ENCODE results near the gene MBD6. TPM values are rescaled to one million over a fixed set of nuclear protein-coding genes. Genes with fewer than 3 reads are reported as not detected.
"Not testable (repeated sequence)": the region's sequence is repeated elsewhere in the genome, so short reads cannot be mapped to it uniquely, and the experiment has no call there.

MBD6 gene
- total and polyA plus RNA-seq, 2 experiments from 2014 or later = 2.1 to 13.0 TPM

DNA sequence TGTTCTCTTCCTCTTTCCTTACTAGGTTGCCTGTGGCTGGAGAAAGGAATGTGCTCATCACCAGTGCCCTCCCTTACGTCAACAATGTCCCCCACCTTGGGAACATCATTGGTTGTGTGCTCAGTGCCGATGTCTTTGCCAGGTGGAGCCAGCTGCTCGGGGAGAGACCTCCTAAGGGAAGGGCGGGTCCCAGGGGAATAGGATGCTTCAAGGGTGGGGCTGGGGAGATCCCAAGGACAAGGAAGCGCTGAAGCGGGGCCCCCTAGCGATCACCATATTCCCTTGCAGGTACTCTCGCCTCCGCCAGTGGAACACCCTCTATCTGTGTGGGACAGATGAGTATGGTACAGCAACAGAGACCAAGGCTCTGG is 24.5 kb upstream of the MBD6 start:
- peaks cover 55% of the 10 kb centered on the region for H3K79me2 ChIP-seq (ENCODE audit: insufficient read depth)
- no peak overlapping the region for H3K4me2 ChIP-seq (ENCODE audit: unreplicated experiment)
- TF ChIP-seq EZH2phosphoT487 (IDR thresholded peaks at IDR 0.05; ENCODE audit: insufficient read depth, low read depth) (no peak), EZH2 (IDR thresholded peaks at IDR 0.05; ENCODE audit: insufficient read depth, poor library complexity, severe bottlenecking) (no peak)
- in situ Hi-C loops (cut with MboI) = no loop called here
- H3F3A ChIP-seq (ENCODE audit: insufficient read depth) = peaks cover 15% of the 10 kb centered on the region; the same call in 1 of the 2 replicates
- H3K36me3 ChIP-seq (ENCODE audit: low read depth) = peaks cover 63% of the 10 kb centered on the region
- 95 to 98% methylated on average over 8 to 9 of the region's 9 CpGs for WGBS, 2 experiments (ENCODE audit: low coverage in 1 of 2, low lambda C conversion rate in 2 of 2, missing lambda C conversion rate in 2 of 2)
- H4K20me1 ChIP-seq (ENCODE audit: insufficient read depth) = no peaks in the 10 kb centered on the region
- no peaks in the 10 kb centered on the region for H3K9me2 ChIP-seq (ENCODE audit: insufficient read depth)
- no peak overlapping the region for H3K27ac ChIP-seq
- H3K4me3 ChIP-seq = no peak overlapping the region
- H3K27me3 ChIP-seq (replicated peaks; ENCODE audit: insufficient read depth) = no peaks in the 10 kb centered on the region
- no peaks in the 10 kb centered on the region for H3K4me1 ChIP-seq (ENCODE audit: insufficient read depth)
- DNase-seq = no peak
- H3K9me3 ChIP-seq (ENCODE audit: low read depth) = no peaks in the 10 kb centered on the region
- H2AFZ ChIP-seq = no peak overlapping the region
- no peak overlapping the region for H3K9ac ChIP-seq

DNA sequence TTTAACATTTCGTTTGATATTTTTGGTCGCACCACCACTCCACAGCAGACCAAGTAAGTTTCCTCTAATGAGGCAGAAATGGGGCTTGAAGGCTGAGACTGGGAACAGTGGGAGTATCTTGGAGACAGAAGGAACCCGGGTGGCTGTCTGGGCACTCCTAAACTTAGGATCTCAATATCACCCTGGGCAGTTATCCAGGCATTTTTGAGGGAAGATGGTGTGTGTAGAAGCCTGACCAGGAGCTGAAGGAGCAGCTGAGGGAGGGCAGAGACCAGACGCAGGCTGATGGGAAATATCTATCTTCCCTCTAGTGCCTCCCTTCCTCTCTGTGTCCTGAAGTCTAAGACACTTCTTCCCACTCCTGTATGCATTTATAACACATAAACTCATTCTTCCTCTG is 24.1 kb upstream of the MBD6 start:
- in situ Hi-C loops (cut with MboI) = no loop called here
- Histone ChIP-seq H3K4me1 (ENCODE audit: insufficient read depth) (no peaks in the 10 kb centered on the region), H3K36me3 (ENCODE audit: low read depth) (peaks cover 63% of the 10 kb centered on the region), H2AFZ (no peak overlapping the region), H3K9ac (no peak overlapping the region), H3K4me2 (ENCODE audit: unreplicated experiment) (no peak overlapping the region), H3K9me2 (ENCODE audit: insufficient read depth) (no peaks in the 10 kb centered on the region), H3K27ac (no peak overlapping the region), H4K20me1 (ENCODE audit: insufficient read depth) (no peaks in the 10 kb centered on the region), H3K79me2 (ENCODE audit: insufficient read depth) (peaks cover 55% of the 10 kb centered on the region), H3K27me3 (replicated peaks; ENCODE audit: insufficient read depth) (no peaks in the 10 kb centered on the region), H3F3A (ENCODE audit: insufficient read depth) (peaks cover 15% of the 10 kb centered on the region; the same call in 1 of the 2 replicates), H3K9me3 (ENCODE audit: low read depth) (no peaks in the 10 kb centered on the region), H3K4me3 (no peak overlapping the region)
- WGBS, 2 experiments (ENCODE audit: low coverage in 1 of 2, low lambda C conversion rate in 2 of 2, missing lambda C conversion rate in 2 of 2) = 90 to 92% methylated on average over 4 of the region's 4 CpGs
- no peak for DNase-seq
- no peak for TF ChIP-seq EZH2 (IDR thresholded peaks at IDR 0.05; ENCODE audit: insufficient read depth, poor library complexity, severe bottlenecking)
- no peak for TF ChIP-seq EZH2phosphoT487 (IDR thresholded peaks at IDR 0.05; ENCODE audit: insufficient read depth, low read depth)

DNA sequence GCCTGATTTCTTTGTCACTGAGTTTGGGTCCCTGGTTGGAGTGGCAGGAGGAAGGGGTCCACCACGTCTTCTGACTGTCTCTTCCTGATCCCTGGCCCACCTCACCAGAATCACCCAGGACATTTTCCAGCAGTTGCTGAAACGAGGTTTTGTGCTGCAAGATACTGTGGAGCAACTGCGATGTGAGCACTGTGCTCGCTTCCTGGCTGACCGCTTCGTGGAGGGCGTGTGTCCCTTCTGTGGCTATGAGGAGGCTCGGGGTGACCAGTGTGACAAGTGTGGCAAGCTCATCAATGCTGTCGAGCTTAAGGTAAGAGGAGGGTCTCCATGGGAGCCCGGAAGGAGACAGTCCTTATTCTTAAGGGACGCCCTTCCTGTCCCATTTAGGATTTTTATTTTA is 22.4 kb upstream of the MBD6 start:
- Histone ChIP-seq H4K20me1 (ENCODE audit: insufficient read depth) (no peaks in the 10 kb centered on the region), H3K9ac (no peak overlapping the region), H2AFZ (no peak overlapping the region), H3K4me3 (no peak overlapping the region), H3K79me2 (ENCODE audit: insufficient read depth) (peaks cover 55% of the 10 kb centered on the region), H3K27me3 (replicated peaks; ENCODE audit: insufficient read depth) (no peaks in the 10 kb centered on the region), H3K4me1 (ENCODE audit: insufficient read depth) (no peaks in the 10 kb centered on the region), H3K27ac (no peak overlapping the region), H3K36me3 (ENCODE audit: low read depth) (peaks cover 74% of the 10 kb centered on the region), H3K9me2 (ENCODE audit: insufficient read depth) (no peaks in the 10 kb centered on the region), H3K4me2 (ENCODE audit: unreplicated experiment) (no peak overlapping the region), H3F3A (ENCODE audit: insufficient read depth) (peaks cover 15% of the 10 kb centered on the region; the same call in 1 of the 2 replicates), H3K9me3 (ENCODE audit: low read depth) (no peaks in the 10 kb centered on the region)
- WGBS, 2 experiments (ENCODE audit: low coverage in 1 of 2, low lambda C conversion rate in 2 of 2, missing lambda C conversion rate in 2 of 2) = 96% methylated on average over 11 of the region's 11 CpGs
- in situ Hi-C loops (cut with MboI) = no loop called here
- TF ChIP-seq EZH2phosphoT487 (IDR thresholded peaks at IDR 0.05; ENCODE audit: insufficient read depth, low read depth) (no peak), EZH2 (IDR thresholded peaks at IDR 0.05; ENCODE audit: insufficient read depth, poor library complexity, severe bottlenecking) (no peak)
- no peak for DNase-seq

DNA sequence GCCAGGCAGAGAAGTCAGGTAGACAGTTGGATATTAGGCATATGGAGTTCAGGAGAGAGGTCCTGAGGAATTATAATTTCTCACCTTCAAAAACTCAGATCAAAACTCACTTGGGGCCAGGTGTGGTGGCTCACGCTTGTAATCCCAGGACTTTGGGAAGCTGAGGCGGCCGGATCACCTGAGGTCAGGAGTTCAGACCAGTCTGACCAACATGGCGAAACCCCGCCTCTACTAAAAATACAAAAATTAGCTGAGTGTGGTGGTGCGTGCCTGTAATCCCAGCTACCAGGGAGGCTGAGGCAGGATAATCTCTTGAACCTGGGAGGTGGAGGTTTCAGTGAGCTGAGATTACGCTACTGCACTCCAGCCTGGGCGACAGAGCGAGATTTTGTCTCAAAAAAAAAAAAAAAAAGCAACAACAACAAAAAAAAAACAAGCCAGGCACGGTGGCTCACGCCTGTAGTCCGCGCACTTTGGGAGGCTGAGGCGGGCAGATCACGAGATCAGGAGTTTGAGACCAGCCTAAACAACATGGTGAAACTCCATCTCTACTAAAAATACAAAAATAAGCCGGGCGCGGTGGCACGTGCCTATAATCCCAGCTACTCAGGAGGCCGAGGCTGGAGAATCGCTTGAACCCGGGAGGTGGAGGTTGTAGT is 20.2 kb upstream of the MBD6 start:
- peaks cover 48% of the 10 kb centered on the region for H3K79me2 ChIP-seq (ENCODE audit: insufficient read depth)
- H2AFZ ChIP-seq; H4K20me1 ChIP-seq (ENCODE audit: insufficient read depth); H3K27ac ChIP-seq; H3K9me2 ChIP-seq (ENCODE audit: insufficient read depth); H3K27me3 ChIP-seq (replicated peaks; ENCODE audit: insufficient read depth); DNase-seq; H3K4me3 ChIP-seq; H3K9ac ChIP-seq; H3K4me2 ChIP-seq (ENCODE audit: unreplicated experiment); in situ Hi-C loops (cut with MboI); H3K4me1 ChIP-seq (ENCODE audit: insufficient read depth); H3K9me3 ChIP-seq (ENCODE audit: low read depth): not testable (repeated sequence)
- H3K36me3 ChIP-seq (ENCODE audit: low read depth) = peaks cover 70% of the 10 kb centered on the region
- peaks cover 10% of the 10 kb centered on the region; the same call in 1 of the 2 replicates for H3F3A ChIP-seq (ENCODE audit: insufficient read depth)
- 93 to 94% methylated on average over 16 to 22 of the region's 22 CpGs for WGBS, 2 experiments (ENCODE audit: low coverage in 1 of 2, low lambda C conversion rate in 2 of 2, missing lambda C conversion rate in 2 of 2)

DNA sequence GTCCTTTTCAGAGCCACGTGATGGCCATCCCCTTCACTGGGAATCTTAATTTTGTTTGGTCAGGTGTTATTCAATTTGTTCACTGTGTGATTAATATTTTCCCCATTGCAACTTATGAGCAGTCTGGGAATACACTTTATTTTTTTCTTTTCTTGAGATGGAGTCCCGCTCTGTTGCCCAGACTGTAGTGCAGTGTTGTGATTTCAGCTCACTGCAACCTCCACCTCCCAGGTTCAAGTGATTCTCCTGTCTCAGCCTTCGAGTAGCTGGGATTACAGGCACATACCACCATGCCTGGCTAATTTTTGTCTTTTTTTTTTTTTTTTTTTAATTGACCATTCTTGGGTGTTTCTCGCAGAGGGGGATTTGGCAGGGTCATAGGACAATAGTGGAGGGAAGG is 16.1 kb upstream of the MBD6 start:
- 97 to 100% methylated on average over 3 to 4 of the region's 4 CpGs for WGBS, 2 experiments (ENCODE audit: low coverage in 1 of 2, low lambda C conversion rate in 2 of 2, missing lambda C conversion rate in 2 of 2)
- H3K27me3 ChIP-seq (replicated peaks; ENCODE audit: insufficient read depth); in situ Hi-C loops (cut with MboI); H2AFZ ChIP-seq; DNase-seq; H3K9ac ChIP-seq; H3K4me3 ChIP-seq; H3K4me1 ChIP-seq (ENCODE audit: insufficient read depth); H3K27ac ChIP-seq; H3K9me3 ChIP-seq (ENCODE audit: low read depth); H4K20me1 ChIP-seq (ENCODE audit: insufficient read depth); H3K9me2 ChIP-seq (ENCODE audit: insufficient read depth); H3K4me2 ChIP-seq (ENCODE audit: unreplicated experiment): not testable (repeated sequence)
- Histone ChIP-seq H3K79me2 (ENCODE audit: insufficient read depth) (peaks cover 34% of the 10 kb centered on the region), H3F3A (ENCODE audit: insufficient read depth) (peaks cover 27% of the 10 kb centered on the region), H3K36me3 (ENCODE audit: low read depth) (peaks cover 58% of the 10 kb centered on the region)

DNA sequence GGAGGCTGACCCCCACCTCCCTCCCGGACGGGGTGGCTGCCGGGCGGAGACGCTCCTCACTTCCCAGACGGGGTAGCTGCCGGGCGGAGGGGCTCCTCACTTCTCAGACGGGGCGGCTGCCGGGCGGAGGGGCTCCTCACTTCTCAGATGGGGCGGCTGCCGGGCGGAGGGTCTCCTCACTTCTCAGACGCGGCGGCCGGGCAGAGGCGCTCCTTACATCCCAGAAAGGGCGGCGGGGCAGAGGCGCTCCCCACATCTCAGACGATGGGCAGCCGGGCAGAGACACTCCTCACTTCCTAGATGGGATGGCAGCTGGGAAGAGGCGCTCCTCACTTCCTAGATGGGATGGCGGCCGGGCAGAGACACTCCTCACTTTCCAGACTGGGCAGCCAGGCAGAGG is 14.8 kb upstream of the MBD6 start:
- H3K9me3 ChIP-seq (ENCODE audit: low read depth); H3K27ac ChIP-seq; H3K4me1 ChIP-seq (ENCODE audit: insufficient read depth); DNase-seq; H3K4me2 ChIP-seq (ENCODE audit: unreplicated experiment); H4K20me1 ChIP-seq (ENCODE audit: insufficient read depth); H3K27me3 ChIP-seq (replicated peaks; ENCODE audit: insufficient read depth); H3K4me3 ChIP-seq; H3K9me2 ChIP-seq (ENCODE audit: insufficient read depth); in situ Hi-C loops (cut with MboI); H2AFZ ChIP-seq; H3K9ac ChIP-seq: not testable (repeated sequence)
- peaks cover 62% of the 10 kb centered on the region for H3K36me3 ChIP-seq (ENCODE audit: low read depth)
- H3K79me2 ChIP-seq (ENCODE audit: insufficient read depth) = peaks cover 40% of the 10 kb centered on the region
- WGBS, 2 experiments (ENCODE audit: low coverage in 1 of 2, low lambda C conversion rate in 2 of 2, missing lambda C conversion rate in 2 of 2) = 96 to 100% methylated on average over 1 to 28 of the region's 28 CpGs
- H3F3A ChIP-seq (ENCODE audit: insufficient read depth) = peaks cover 34% of the 10 kb centered on the region
